ENCODE results near the gene TPM3.
A peak's percentile ranks its signal among the peaks of the same experiment; 100 is the strongest.

Gene TPM3

DNA sequence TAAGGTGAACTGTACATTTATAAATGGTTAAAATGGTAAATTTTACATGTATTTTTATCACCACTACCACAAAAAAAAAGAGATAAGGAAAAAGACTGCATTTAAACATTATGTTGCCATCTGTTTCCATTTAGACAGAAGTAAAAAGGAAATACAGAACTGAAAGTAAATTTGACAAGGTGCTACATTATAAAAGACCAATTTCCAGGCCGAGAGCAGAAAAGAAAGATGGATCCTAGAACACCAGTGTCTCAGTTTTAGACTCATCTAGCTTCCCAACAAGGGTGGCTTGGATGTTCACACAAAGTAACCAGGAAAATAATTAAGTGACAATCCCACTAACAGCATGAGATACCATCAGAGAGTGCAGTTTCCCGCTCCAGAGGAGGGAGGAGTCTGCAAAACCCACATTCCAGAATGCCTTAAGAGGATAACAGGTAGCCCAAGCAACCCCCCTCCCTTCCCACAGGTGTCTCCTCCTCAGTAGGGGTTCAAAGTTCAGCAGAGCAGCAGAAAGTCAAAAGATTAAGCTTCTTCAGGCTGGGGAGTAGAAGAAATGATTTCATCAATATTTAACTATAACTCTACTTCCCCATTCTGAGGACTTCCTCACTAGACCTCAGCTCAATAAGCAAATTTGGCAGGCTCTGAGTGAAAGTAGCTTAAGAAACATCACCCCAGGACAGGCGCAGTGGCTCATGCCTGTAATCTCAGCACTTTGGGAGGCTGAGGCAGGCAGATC lies 11.8 kb downstream of the TPM3 start:
- peak; percentile 53 for DNase-seq (ENCODE audit: extremely low read depth, insufficient read length)
- H3K27me3 ChIP-seq (replicated peaks; ENCODE audit: control insufficient read depth, insufficient read depth, low read length), result no peaks in the 10 kb centered on the region
- H3K4me3 ChIP-seq (replicated peaks; ENCODE audit: low read depth, low read length), result peak overlapping the region; percentile 50
- H3K36me3 ChIP-seq (ENCODE audit: control insufficient read depth, insufficient read depth, low read length), result peaks cover 5% of the 10 kb centered on the region; the same call in 1 of the 2 replicates
- TF ChIP-seq, protein P1, sequence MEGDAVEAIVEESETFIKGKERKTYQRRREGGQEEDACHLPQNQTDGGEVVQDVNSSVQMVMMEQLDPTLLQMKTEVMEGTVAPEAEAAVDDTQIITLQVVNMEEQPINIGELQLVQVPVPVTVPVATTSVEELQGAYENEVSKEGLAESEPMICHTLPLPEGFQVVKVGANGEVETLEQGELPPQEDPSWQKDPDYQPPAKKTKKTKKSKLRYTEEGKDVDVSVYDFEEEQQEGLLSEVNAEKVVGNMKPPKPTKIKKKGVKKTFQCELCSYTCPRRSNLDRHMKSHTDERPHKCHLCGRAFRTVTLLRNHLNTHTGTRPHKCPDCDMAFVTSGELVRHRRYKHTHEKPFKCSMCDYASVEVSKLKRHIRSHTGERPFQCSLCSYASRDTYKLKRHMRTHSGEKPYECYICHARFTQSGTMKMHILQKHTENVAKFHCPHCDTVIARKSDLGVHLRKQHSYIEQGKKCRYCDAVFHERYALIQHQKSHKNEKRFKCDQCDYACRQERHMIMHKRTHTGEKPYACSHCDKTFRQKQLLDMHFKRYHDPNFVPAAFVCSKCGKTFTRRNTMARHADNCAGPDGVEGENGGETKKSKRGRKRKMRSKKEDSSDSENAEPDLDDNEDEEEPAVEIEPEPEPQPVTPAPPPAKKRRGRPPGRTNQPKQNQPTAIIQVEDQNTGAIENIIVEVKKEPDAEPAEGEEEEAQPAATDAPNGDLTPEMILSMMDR (IDR thresholded peaks at IDR 0.05; ENCODE audit: insufficient read depth, low read length, poor library complexity, severe bottlenecking), result no peak

GRCh38 chr1:154178911-154179811 lies 12.7 kb downstream of the TPM3 start:
- no peaks in the 10 kb centered on the region for H3K27me3 ChIP-seq (replicated peaks; ENCODE audit: control insufficient read depth, insufficient read depth, low read length)
- H3K36me3 ChIP-seq (ENCODE audit: control insufficient read depth, insufficient read depth, low read length), result peaks cover 5% of the 10 kb centered on the region; the same call in 1 of the 2 replicates
- no peak for DNase-seq (ENCODE audit: extremely low read depth, insufficient read length)
- TF ChIP-seq, protein P1 (IDR thresholded peaks at IDR 0.05; ENCODE audit: insufficient read depth, low read length, poor library complexity, severe bottlenecking), result no peak
- H3K4me3 ChIP-seq (replicated peaks; ENCODE audit: low read depth, low read length), result no peak overlapping the region; the same call in 1 of the 2 replicates

DNA sequence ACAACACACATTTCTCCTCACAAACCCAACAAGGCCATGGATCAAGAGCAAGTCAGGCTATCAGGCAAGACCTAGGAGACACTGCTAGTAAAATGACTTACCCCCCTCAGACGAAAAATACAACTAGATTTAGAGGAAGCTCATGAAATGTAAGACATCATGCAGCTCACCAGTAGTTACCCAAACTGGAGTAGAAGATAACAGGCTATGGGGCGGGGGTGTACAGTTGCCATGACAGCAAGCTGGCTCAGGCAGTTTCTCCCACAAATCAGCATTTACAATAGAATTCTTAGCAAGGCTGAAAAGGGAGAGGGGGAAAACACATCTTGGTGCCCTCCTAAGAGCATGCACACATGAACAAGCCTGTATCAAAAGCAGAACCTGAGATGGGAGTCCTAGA lies 13.9 kb downstream of the TPM3 start:
- Histone ChIP-seq H3K36me3 (ENCODE audit: control insufficient read depth, insufficient read depth, low read length) (peaks cover 6% of the 10 kb centered on the region), H3K27me3 (replicated peaks; ENCODE audit: control insufficient read depth, insufficient read depth, low read length) (no peaks in the 10 kb centered on the region), H3K4me3 (replicated peaks; ENCODE audit: low read depth, low read length) (no peak overlapping the region)
- TF ChIP-seq, protein P1 (IDR thresholded peaks at IDR 0.05; ENCODE audit: insufficient read depth, low read length, poor library complexity, severe bottlenecking), result no peak
- no peak for DNase-seq (ENCODE audit: extremely low read depth, insufficient read length)

- Histone ChIP-seq H3K4me3 (replicated peaks; ENCODE audit: low read depth, low read length) (no peak overlapping the region), H3K36me3 (ENCODE audit: control insufficient read depth, insufficient read depth, low read length) (peaks cover 19% of the 10 kb centered on the region), H3K27me3 (replicated peaks; ENCODE audit: control insufficient read depth, insufficient read depth, low read length) (no peaks in the 10 kb centered on the region)
- TF ChIP-seq, protein P1 (IDR thresholded peaks at IDR 0.05; ENCODE audit: insufficient read depth, low read length, poor library complexity, severe bottlenecking), result no peak
- DNase-seq (ENCODE audit: extremely low read depth, insufficient read length), result no peak
These were observed 15.6 kb downstream of the TPM3 start for GRCh38 chr1:154176337-154176736.

GRCh38 chr1:154174654-154175053 lies 17.2 kb downstream of the TPM3 start:
- Histone ChIP-seq H3K36me3 (ENCODE audit: control insufficient read depth, insufficient read depth, low read length) (peaks cover 28% of the 10 kb centered on the region), H3K4me3 (replicated peaks; ENCODE audit: low read depth, low read length) (no peak overlapping the region), H3K27me3 (replicated peaks; ENCODE audit: control insufficient read depth, insufficient read depth, low read length) (no peaks in the 10 kb centered on the region)
- DNase-seq (ENCODE audit: extremely low read depth, insufficient read length), result no peak
- TF ChIP-seq, protein P1 (IDR thresholded peaks at IDR 0.05; ENCODE audit: insufficient read depth, low read length, poor library complexity, severe bottlenecking), result no peak

All from GM06990 (cell line).